ENCODE results near the gene TMEM94.
"Not testable (repeated sequence)": the region's sequence is repeated elsewhere in the genome, so short reads cannot be mapped to it uniquely, and the experiment has no call there.

The TMEM94 gene

GRCh38 chr17:75445896-75446295 is 10.5 kb upstream of the TMEM94 start:
- DNase-seq: not testable (repeated sequence)

- DNase-seq: no peak
These were observed 8.2 kb upstream of the TMEM94 start for GRCh38 chr17:75447951-75448856.

GRCh38 chr17:75450270-75450669 is 6.2 kb upstream of the TMEM94 start:
- no peak for DNase-seq

GRCh38 chr17:75454193-75454592 is 2.2 kb upstream of the TMEM94 start:
- DNase-seq: peak; percentile 54

GRCh38 chr17:75454672-75455071 is 1.8 kb upstream of the TMEM94 start:
- not testable (repeated sequence) for DNase-seq

GRCh38 chr17:75456039-75456416 is 407 bp upstream of the TMEM94 start:
- DNase-seq: no peak

GRCh38 chr17:75457047-75457654 is 716 bp downstream of the TMEM94 start:
- no peak for DNase-seq

GRCh38 chr17:75459246-75459589 is 2.8 kb downstream of the TMEM94 start:
- no peak for DNase-seq

- DNase-seq: peak; percentile 37
These were observed 3.3 kb downstream of the TMEM94 start for GRCh38 chr17:75459590-75460267.

GRCh38 chr17:75460295-75460694 is 3.9 kb downstream of the TMEM94 start:
- no peak for DNase-seq

GRCh38 chr17:75463603-75464002 is 7.2 kb downstream of the TMEM94 start:
- DNase-seq: no peak

GRCh38 chr17:75465039-75465438 is 8.6 kb downstream of the TMEM94 start:
- no peak for DNase-seq

GRCh38 chr17:75468291-75468754 is 11.9 kb downstream of the TMEM94 start:
- DNase-seq: no peak

GRCh38 chr17:75468779-75469373 is 12.4 kb downstream of the TMEM94 start:
- no peak for DNase-seq

- no peak for DNase-seq
These were observed 14.8 kb downstream of the TMEM94 start for GRCh38 chr17:75471207-75471606.

GRCh38 chr17:75472119-75472518 is 15.7 kb downstream of the TMEM94 start:
- no peak for DNase-seq

GRCh38 chr17:75473246-75473645 is 16.8 kb downstream of the TMEM94 start:
- no peak for DNase-seq

- DNase-seq: no peak
These were observed 18.3 kb downstream of the TMEM94 start for GRCh38 chr17:75474736-75475135.

GRCh38 chr17:75475144-75475835 is 18.9 kb downstream of the TMEM94 start:
- no peak for DNase-seq

GRCh38 chr17:75475851-75476250 is 19.4 kb downstream of the TMEM94 start:
- no peak for DNase-seq

- no peak for DNase-seq
These were observed 19.8 kb downstream of the TMEM94 start for GRCh38 chr17:75476271-75476671.

- no peak for DNase-seq
These were observed 20.5 kb downstream of the TMEM94 start for GRCh38 chr17:75476752-75477489.

Data from GF-D8 (cell line).